GM19463 (cell line): ENCODE measurements around the gene RP2.

Source experiments
- ATAC-seq: cut with Tn5 transposase; IDR thresholded peaks from one replicate; pipeline ENCODE4 v1.9.1; 2021; ENCODE audit warnings: mild to moderate bottlenecking, moderate library complexity; ENCODE audit not compliant: unreplicated experiment

RP2 gene

GRCh38 chrX:46917622-46918021 lies 80.8 kb downstream of the RP2 start:
- ATAC-seq, result no peak

GRCh38 chrX:46918434-46918833 lies 81.6 kb downstream of the RP2 start:
- ATAC-seq, result no peak

GRCh38 chrX:46920235-46920634 lies 83.4 kb downstream of the RP2 start:
- ATAC-seq, result no peak

- no peak for ATAC-seq
Observed at GRCh38 chrX:46922611-46923010, 85.8 kb downstream of the RP2 start.

GRCh38 chrX:46927718-46928117 lies 90.9 kb downstream of the RP2 start:
- no peak for ATAC-seq

- ATAC-seq, result no peak
Observed at GRCh38 chrX:46929439-46930261, 92.8 kb downstream of the RP2 start.
